ENCODE results near the gene MMRN2.
A peak's percentile ranks its signal among the peaks of the same experiment; 100 is the strongest.

The MMRN2 gene

DNA sequence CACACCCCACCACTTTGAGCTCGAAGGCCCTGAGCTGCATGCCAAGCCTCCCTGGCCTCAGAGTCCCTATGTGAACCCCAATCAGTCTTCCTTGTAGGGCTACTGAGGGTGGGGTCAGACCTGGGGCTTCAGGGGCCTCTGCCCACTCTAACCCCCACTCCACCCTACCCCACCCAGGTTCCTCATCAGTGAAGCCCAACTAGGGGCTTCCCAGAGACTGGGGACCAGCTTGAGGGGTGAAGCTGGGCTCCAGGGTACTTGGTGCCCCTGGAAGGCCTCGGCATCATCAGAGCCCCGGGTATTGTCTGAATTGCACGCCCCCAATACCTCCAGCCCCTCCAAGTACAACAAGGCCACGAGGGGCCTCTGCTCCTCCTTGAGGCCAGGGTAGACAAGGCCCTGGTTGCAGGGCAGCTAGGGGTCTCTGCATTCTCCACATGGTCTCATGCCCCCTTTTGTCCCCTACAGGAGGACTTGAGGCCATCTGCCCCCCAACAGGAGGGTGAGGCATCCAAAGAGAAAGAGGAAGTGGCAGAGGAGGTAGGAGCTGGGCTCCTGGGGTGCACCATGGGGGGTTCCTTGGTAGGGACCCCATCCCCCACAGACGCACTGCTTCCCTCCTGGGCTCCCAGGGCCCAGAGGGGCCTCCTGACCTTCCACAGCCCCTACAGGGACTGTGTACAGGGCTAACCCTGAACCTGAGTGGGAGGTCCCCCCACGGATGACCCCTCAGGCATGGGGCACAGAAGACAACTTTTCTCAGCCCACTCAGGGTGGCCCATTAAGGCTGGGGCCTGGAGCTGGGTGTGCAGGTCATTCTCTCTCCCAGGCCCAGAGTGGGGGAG is 4.9 kb upstream of the MMRN2 start:
- TF ChIP-seq, protein P1, sequence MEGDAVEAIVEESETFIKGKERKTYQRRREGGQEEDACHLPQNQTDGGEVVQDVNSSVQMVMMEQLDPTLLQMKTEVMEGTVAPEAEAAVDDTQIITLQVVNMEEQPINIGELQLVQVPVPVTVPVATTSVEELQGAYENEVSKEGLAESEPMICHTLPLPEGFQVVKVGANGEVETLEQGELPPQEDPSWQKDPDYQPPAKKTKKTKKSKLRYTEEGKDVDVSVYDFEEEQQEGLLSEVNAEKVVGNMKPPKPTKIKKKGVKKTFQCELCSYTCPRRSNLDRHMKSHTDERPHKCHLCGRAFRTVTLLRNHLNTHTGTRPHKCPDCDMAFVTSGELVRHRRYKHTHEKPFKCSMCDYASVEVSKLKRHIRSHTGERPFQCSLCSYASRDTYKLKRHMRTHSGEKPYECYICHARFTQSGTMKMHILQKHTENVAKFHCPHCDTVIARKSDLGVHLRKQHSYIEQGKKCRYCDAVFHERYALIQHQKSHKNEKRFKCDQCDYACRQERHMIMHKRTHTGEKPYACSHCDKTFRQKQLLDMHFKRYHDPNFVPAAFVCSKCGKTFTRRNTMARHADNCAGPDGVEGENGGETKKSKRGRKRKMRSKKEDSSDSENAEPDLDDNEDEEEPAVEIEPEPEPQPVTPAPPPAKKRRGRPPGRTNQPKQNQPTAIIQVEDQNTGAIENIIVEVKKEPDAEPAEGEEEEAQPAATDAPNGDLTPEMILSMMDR (IDR thresholded peaks at IDR 0.05; ENCODE audit: unreplicated experiment in 3 of 3): no peak
- Mint-ChIP-seq H3K27ac (no peak overlapping the region), H3K4me3 (no peak overlapping the region), H3K27me3 (ENCODE audit: low read depth) (peaks cover 3% of the 10 kb centered on the region), H3K9me3 (no peaks in the 10 kb centered on the region), H3K36me3 (ENCODE audit: low read depth) (no peaks in the 10 kb centered on the region), H3K4me1 (peaks cover 39% of the 10 kb centered on the region)

GRCh38 chr10:86961481-86962091 is 4.2 kb upstream of the MMRN2 start:
- TF ChIP-seq, protein P1 (IDR thresholded peaks at IDR 0.05; ENCODE audit: unreplicated experiment in 3 of 3): no peak
- Mint-ChIP-seq H3K4me3 (no peak overlapping the region), H3K27me3 (ENCODE audit: low read depth) (peaks cover 3% of the 10 kb centered on the region), H3K4me1 (peaks cover 39% of the 10 kb centered on the region), H3K9me3 (no peaks in the 10 kb centered on the region), H3K27ac (no peak overlapping the region), H3K36me3 (ENCODE audit: low read depth) (no peaks in the 10 kb centered on the region)

- TF ChIP-seq, protein P1 (IDR thresholded peaks at IDR 0.05; ENCODE audit: unreplicated experiment in 3 of 3): no peak
- H3K27me3 Mint-ChIP-seq (ENCODE audit: low read depth): no peaks in the 10 kb centered on the region
- no peak overlapping the region for H3K4me3 Mint-ChIP-seq
- peak overlapping the region; percentile 32 to 80 (median 70) for H3K27ac Mint-ChIP-seq
- peaks cover 39% of the 10 kb centered on the region for H3K4me1 Mint-ChIP-seq
- H3K36me3 Mint-ChIP-seq (ENCODE audit: low read depth): no peaks in the 10 kb centered on the region
- H3K9me3 Mint-ChIP-seq: no peaks in the 10 kb centered on the region
Observed at GRCh38 chr10:86960863-86961434, 3.5 kb upstream of the MMRN2 start.

DNA sequence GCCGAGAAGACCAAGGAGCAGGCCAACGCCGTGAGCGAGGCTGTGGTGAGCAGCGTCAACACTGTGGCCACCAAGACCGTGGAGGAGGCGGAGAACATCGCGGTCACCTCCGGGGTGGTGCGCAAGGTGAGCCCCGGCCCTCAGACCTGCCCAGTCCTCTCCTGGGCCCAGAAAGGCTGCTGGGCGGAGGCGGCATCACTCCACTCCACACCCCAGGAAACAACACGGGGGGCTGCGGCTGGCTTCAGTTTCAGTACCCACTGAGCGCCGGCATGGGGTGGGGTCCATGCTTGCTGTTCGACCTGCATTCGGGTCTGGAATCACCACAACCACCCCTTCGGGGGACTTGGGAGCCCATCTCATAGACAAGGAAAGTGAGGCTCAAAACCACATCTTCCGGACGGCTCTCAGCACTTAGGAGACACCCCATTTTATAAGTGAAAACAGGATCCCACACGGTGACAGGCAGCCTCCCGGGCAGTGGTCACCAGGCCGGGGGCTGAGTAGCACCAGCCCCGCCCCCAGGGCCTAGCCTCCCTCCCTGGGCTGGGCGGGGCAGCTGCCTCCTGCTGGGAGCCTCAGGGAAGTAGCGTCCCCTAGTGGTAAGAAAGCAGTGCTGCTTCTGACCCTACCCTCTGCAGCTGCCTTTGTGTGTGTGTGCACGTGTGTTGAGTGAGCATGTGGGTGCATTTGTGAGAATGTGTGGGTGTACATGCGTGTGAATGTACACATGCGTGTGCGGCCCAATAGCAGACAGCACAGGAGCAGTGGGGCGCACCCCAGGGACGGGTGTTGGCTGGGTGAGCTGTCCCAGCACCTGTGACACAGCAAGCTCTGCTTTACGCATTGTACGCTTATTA is 2.8 kb upstream of the MMRN2 start:
- no peaks in the 10 kb centered on the region for H3K27me3 Mint-ChIP-seq (ENCODE audit: low read depth)
- H3K9me3 Mint-ChIP-seq: no peaks in the 10 kb centered on the region
- peaks cover 34% of the 10 kb centered on the region for H3K4me1 Mint-ChIP-seq
- H3K4me3 Mint-ChIP-seq: peak overlapping the region in 1 of 3 experiments; percentile 30
- TF ChIP-seq, protein P1 (IDR thresholded peaks at IDR 0.05; ENCODE audit: unreplicated experiment in 3 of 3): peak; percentile 66 to 84 (median 74)
- no peaks in the 10 kb centered on the region for H3K36me3 Mint-ChIP-seq (ENCODE audit: low read depth)
- peak overlapping the region; percentile 32 to 80 (median 70) for H3K27ac Mint-ChIP-seq

- H3K4me3 Mint-ChIP-seq: no peak overlapping the region
- H3K27ac Mint-ChIP-seq: peak overlapping the region in 2 of 3 experiments; percentile 79 to 80
- H3K27me3 Mint-ChIP-seq (ENCODE audit: low read depth): no peaks in the 10 kb centered on the region
- H3K9me3 Mint-ChIP-seq: no peaks in the 10 kb centered on the region
- H3K4me1 Mint-ChIP-seq: peaks cover 35% of the 10 kb centered on the region
- TF ChIP-seq, protein P1 (IDR thresholded peaks at IDR 0.05; ENCODE audit: unreplicated experiment in 3 of 3): no peak
- no peaks in the 10 kb centered on the region for H3K36me3 Mint-ChIP-seq (ENCODE audit: low read depth)
Observed at GRCh38 chr10:86959737-86960002, 2.3 kb upstream of the MMRN2 start.

Data from nephron (organoid).